Right lobe of liver (tissue), 4 donors: ENCODE measurements around the gene RPL27.

ENCODE experiments used
- POLR2A ChIP-seq: fragments of 450-650 bp; IDR thresholded peaks from one replicate; pipeline ENCODE4 v1.6.1; 2017; ENCODE audit warnings: antibody characterized with exemption, mild to moderate bottlenecking
- TF ChIP-seq, protein P1 (sequence below), 4 donors: fragments of 200-600 bp in 3 of 4; fragments of 450-650 bp in 1 of 4; IDR thresholded peaks; one replicate each; pipeline versions ENCODE4 v1.5.1 to v1.8.0; 2016 to 2022; ENCODE audit warnings: antibody characterized with exemption in 4 of 4, mild to moderate bottlenecking in 2 of 4
- donor health status: DM: no; HTN: no; CAD: no.
- donor health status: DM: no; HTN: no; CAD: no.
- donor health status: DM: no; HTN: yes; CAD: no.

DNA sequence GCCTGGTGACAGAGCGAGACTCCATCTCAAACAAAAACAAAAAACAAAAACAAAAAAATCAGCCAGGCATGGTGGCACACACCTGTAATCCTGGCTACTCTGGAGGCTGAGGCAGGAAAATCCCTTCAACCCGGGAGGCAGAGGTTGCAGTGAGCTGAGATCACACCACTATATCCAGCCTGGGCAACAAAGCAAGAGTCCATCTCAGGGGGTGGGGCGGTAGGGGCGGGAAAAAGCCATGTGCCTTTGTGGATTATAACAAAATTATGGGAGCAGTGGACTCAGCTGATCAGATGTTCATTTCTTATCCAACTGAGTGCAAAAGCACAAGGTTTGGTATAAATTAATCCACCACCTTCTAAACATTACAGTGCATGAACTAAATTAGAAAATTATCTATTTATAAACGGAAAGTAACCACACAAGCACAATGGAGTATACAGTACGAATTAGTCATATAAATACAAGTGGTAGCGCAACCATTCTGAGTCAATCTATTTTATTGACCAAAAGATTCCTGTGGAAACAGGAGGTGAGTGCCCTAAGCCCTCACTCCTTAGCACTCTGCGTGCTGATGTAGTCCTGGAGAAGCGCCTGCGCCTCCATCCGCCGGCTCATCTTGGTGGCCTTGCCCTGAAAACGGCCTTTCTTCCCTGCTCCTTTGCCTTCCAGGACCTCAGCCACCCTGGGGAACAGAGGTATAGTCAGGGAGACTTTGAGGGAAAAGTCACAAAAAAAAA lies 48.0 kb upstream of the RPL27 start:
- TF ChIP-seq, protein P1, sequence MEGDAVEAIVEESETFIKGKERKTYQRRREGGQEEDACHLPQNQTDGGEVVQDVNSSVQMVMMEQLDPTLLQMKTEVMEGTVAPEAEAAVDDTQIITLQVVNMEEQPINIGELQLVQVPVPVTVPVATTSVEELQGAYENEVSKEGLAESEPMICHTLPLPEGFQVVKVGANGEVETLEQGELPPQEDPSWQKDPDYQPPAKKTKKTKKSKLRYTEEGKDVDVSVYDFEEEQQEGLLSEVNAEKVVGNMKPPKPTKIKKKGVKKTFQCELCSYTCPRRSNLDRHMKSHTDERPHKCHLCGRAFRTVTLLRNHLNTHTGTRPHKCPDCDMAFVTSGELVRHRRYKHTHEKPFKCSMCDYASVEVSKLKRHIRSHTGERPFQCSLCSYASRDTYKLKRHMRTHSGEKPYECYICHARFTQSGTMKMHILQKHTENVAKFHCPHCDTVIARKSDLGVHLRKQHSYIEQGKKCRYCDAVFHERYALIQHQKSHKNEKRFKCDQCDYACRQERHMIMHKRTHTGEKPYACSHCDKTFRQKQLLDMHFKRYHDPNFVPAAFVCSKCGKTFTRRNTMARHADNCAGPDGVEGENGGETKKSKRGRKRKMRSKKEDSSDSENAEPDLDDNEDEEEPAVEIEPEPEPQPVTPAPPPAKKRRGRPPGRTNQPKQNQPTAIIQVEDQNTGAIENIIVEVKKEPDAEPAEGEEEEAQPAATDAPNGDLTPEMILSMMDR (IDR thresholded peaks at IDR 0.05), result no peak
- no peak for TF ChIP-seq POLR2A
